Gastroesophageal sphincter (tissue), 3 donors: ENCODE results near the gene PDE12.

Experiments used
- EP300 ChIP-seq: sonication (generic); formaldehyde crosslinking; IDR thresholded peaks from one replicate; pipeline ENCODE4 v1.6.1; 2017; ENCODE audit warnings: antibody characterized with exemption, mild to moderate bottlenecking
- POLR2A ChIP-seq, 2 donors: fragments of 450-650 bp; IDR thresholded peaks; one replicate each; pipeline ENCODE4 v1.6.1; 2017; ENCODE audit warnings: antibody characterized with exemption in 2 of 2, mild to moderate bottlenecking in 2 of 2, moderate library complexity in 1 of 2
- POLR2AphosphoS5 ChIP-seq: sonication (generic); formaldehyde crosslinking; IDR thresholded peaks from one replicate; pipeline ENCODE4 v1.6.1; 2017; ENCODE audit warnings: antibody characterized with exemption
- TF ChIP-seq, protein P1 (sequence below), 4 experiments: fragments of 200-600 bp in 2 of 4; fragments of 450-650 bp in 2 of 4; sonication (generic) in 1 of 4; IDR thresholded peaks; one replicate each; pipeline ENCODE4 v1.5.1; 2017 to 2019; ENCODE audit warnings: antibody characterized with exemption in 4 of 4, mild to moderate bottlenecking in 2 of 4, moderate library complexity in 2 of 4

DNA sequence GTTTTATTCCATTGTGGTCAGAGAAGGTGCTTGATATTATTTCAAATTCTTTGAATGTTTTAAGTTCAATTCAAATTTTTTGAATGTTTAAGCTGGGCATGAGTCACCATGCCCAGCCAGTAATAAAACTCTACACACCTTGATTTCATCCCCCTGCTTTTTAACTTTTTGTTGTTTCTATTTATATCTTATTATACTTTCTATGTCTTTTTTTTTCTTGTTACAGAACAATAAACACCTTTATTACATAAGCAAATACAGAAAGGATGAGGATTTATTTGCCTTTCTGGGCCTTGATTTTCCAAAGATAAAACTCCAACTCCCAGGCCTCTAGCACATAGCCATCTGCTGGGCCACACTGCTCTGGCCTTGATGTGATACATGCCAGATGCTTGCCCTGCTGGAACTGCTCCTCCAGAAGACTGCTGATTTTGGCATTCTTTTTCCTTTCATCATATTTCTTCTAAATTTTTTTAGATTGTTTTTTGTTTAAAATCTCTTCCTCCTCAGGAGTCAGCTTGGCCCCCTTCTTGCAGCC, 25.9 kb upstream of the PDE12 start:
- TF ChIP-seq EP300 (no peak), POLR2A (IDR thresholded peaks at IDR 0.05) (no peak), POLR2AphosphoS5 (no peak)
- TF ChIP-seq, protein P1, sequence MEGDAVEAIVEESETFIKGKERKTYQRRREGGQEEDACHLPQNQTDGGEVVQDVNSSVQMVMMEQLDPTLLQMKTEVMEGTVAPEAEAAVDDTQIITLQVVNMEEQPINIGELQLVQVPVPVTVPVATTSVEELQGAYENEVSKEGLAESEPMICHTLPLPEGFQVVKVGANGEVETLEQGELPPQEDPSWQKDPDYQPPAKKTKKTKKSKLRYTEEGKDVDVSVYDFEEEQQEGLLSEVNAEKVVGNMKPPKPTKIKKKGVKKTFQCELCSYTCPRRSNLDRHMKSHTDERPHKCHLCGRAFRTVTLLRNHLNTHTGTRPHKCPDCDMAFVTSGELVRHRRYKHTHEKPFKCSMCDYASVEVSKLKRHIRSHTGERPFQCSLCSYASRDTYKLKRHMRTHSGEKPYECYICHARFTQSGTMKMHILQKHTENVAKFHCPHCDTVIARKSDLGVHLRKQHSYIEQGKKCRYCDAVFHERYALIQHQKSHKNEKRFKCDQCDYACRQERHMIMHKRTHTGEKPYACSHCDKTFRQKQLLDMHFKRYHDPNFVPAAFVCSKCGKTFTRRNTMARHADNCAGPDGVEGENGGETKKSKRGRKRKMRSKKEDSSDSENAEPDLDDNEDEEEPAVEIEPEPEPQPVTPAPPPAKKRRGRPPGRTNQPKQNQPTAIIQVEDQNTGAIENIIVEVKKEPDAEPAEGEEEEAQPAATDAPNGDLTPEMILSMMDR (IDR thresholded peaks at IDR 0.05), result no peak
